HG03064 (cell line): Measurements from ENCODE around the gene TM7SF2.
"Not testable (repeated sequence)": the region's sequence is repeated elsewhere in the genome, so short reads cannot be mapped to it uniquely, and the experiment has no call there.

Experiments used
- ATAC-seq: cut with Tn5 transposase; IDR thresholded peaks from one replicate; pipeline ENCODE4 v1.9.1; 2021; ENCODE audit warnings: low read depth; ENCODE audit not compliant: unreplicated experiment

Gene TM7SF2

DNA sequence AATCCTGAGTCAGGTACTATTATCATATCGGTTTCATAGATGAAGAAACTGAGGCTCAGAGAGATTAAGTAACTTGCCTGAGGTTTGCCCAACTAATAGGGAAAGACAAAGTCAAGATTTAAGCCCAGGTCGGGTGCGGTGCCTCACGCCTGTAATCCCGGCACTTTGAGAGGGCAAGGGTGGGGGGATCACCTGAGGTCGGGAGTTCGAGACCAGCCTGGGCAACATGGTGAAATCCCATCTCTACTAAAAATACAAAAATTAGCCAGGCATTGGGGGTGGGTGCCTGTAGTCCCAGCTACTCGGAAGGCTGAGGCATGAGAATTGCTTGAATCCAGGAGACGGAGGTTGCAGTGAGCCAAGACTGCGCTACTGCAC, 38.4 kb downstream of the TM7SF2 start:
- ATAC-seq = not testable (repeated sequence)

DNA sequence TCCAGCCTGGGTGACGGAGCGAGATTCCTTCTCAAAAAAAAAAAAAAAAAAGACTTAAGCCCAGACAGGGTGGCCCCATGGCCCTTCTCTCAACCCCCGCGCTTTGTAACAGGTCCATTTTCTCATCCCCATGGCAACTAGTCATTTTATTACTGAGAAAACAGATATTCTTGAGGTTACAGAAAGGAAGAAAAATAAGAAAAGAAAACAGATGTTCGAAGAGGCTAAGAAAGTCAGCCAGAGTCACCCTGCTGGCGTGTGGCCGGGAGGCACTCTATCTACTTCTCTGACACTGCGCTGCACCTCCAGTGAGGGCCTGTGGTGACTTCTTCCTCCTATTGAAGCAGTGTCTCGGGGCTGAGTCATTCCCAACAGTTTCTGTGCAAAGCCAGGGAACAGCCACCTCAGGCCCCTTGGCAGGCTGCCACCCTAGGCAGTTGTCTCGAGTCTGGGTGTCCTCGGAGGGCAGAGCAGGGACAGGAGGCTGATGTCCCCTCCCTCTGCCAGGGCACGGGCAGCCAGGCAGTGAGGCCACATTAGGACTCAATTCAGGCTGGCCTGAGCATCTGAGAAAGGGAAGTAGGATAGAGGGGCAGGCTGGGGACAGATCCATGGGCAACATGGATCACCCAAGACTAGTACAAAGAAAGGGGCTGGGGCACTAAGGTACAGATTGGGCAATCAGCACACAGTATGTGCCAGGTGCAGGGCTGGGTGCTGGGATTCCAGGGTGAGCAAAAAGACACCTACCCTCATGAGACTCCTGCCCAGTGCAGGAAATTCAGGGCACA, 39.0 kb downstream of the TM7SF2 start:
- ATAC-seq = no peak

DNA sequence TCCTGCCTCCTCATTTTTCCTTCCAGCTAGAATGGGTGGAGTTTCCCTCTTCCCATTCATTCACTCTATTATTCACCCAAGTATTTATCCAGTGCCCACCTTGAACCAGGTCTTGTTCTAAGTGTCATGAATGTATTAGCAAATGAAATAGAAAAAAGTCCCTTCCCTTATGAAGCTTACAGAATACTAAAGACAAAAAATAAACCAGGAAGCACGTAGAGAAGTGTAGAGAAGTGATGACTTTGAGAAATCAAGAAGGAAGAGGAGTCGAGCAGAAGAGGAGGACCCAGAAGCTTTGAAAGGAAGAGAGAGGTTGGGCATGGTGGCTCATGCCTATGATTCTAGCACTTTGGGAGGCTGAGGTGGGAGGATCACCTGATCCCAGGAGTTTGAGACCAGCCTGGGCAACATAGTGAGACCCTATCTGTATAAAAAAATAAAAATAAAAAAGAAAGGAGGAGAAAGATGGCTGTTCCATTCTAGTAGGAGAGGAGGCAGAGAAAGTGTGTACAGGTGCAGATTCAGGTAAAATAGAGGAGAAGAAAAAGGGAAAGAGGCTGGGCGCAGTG, 39.7 kb downstream of the TM7SF2 start:
- no peak for ATAC-seq

DNA sequence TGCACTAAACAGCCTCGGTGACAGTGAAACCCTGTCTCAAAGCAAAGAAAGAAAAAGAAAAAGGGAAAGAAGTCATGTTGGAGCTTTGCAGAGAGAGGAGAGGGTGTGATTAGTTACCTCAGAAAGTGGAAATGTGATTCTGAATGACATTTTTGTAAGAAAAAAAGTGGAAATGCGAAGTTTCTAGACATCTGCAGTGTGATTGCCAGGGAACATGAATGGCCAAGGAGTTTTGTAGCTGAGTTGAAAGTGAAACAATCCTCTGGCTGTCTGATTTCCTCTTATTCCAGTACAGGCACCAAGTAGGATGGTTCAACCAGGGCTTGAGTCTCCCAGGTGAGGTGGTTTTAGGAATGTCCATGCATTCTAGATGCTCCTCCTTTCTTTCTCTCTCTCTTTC, 40.5 kb downstream of the TM7SF2 start:
- ATAC-seq = no peak

DNA sequence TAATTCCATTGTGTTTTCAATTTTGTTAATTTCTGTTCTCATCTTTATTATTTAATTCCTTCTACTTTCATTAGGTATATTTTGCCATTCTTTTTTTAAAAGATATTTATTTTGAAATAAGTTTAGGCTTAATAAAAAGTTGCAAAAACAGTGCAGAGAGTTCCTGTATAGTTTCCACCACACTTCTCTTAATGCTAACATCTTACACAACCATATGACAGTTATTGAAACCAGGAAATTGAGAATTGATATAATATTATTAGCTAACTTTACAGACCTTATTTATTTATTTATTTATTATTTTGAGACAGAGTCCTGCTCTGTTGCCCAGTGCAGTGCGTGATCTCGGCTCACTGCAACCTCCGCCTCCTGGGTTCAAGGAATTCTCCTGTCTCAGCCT, 44.6 kb downstream of the TM7SF2 start:
- no peak for ATAC-seq

DNA sequence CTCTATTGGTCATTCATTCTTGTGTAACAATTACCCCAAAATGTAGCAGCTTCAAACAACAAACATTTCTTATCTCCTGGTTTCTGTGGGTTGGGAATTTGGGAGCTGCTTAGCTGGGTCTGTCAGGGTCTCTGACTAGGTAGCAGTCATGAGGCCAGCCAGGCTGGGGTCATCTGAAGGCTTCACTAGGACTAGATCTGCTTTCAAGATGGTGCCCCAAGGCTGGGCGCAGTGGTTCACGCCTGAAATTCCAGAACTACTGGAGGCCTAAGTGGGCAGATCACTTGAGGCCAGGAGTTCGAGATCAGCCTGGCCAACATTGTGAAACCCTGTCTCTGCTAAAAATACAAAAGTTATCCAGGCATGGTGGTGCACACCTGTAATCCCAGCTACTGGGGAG, 45.3 kb downstream of the TM7SF2 start:
- ATAC-seq = no peak

DNA sequence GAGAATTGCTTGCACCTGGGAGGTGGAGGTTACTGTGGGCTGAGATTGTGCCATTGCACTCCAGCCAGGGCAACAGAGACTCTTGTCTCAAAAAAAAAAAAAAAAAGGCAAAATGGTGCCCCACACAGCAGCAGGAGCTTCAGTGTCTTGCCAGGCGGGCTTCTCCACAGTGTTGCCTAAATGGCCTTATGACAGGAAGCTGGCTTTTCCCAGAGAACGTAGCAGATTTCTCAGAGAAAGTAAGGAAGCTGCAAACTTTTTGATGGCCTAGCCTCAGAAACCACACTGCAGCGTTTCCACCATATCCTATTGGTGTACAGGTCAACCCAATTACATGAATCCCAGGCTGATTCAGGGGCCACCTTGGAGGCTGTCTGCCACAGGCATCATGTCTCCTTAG, 45.7 kb downstream of the TM7SF2 start:
- no peak for ATAC-seq

DNA sequence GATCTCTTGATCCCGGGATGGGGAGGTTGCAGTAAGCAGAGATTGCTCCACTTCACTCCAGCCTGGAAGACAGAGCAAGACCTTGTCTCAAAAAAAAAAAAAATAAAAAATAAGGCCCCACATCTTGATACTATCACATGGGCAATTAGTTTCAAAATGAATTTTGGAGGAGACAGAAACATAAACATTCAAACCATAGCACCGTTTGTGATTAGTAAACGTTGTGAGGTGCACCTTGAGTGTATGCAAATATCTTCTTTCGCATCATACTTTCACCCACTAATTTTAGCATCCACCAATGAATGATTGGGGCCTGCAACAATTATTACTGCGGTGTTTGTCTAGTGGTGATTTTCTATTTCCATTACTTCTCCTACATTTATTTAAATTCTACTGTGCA, 47.3 kb downstream of the TM7SF2 start:
- ATAC-seq = peak; percentile 78

DNA sequence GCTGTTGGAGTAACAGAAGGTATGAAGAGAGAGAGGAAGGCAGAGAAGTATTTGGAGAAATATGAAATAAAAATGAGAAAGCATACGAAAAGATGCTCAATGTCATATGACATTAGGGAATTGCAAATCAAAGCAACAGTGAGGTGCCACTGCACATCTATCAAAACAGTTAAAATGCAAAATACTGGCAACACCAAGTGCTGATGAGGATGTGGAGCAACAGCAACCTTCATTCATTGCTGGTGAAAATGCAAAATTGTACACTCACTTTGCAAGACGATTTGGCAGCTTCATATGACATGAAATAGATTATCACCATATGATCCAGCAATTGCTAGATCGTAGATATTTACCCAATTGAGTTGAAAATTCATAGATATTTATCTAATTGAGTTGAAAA, 49.0 kb downstream of the TM7SF2 start:
- no peak for ATAC-seq

DNA sequence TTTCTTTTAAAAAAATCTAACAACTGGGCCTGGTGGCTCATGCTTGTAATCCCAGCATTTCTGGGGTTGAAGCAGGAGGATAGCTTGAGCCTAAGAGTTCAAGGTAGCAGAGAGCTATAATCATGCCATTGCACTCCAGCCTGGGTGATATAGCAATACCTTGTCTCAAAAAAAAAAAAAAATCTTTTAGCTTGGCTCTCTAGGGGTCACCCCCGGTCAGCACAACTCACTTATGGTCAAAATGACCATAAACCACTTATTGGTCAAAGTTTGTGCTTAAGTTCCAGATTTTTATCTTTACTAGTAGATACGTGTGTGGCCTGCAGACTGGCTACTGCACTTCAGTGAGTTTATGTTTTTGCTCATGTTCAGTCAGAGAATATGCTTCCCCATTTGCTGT, 52.0 kb downstream of the TM7SF2 start:
- no peak for ATAC-seq
